Stimulated activated CD4-positive, alpha-beta T cell treated with anti-CD3 and anti-CD28 coated beads, Interleukin-12 subunit alpha, Interleukin-12 subunit beta, amount 100 ng/mL, for 4 hours (primary cell): ENCODE data around the gene C19orf12.
"Not testable (repeated sequence)": the region's sequence is repeated elsewhere in the genome, so short reads cannot be mapped to it uniquely, and the experiment has no call there.

ENCODE experiments used
- DNase-seq: peaks from one replicate; pipeline ENCODE4 v3.0.0-alpha.2; 2020

The C19orf12 gene

DNA sequence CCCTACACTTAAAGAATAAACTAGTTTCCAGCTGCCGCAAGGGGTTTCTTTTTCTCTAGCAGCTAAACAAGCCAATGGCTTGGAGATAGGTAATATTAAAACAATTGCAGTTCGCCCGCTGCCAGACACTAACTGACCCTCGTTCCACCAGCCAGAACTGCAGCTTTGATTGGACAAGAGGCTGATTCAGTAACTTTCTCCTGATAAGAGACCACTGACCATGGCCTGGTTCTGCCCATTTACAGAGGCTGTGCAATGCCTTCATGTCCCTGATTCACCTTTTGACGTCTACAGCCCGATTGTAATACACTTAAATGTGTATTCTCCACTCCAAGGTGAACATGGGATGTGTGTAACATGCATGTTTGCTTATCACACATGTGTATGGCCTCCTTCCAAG lies 12.8 kb upstream of the C19orf12 start:
- no peak for DNase-seq

DNA sequence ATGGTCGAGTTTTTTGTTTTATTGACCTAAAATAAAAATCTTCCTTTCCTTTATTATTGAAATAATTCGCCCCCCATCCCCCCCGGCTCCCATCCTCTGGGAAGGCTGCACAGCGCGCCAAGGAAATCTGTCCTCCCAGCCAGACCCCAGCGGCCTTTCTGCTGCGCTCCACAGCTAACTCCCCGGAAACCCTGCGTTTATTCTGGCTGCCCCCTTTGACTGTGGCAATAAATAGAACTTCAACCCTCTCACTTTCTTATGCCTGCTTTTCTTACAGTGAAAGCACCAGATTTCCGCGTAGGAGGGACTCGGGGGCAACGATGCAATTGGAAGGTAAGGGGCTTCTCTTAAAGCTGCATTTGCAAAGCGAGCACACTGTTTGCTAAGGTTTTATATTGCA lies 9.7 kb upstream of the C19orf12 start:
- DNase-seq = no peak

DNA sequence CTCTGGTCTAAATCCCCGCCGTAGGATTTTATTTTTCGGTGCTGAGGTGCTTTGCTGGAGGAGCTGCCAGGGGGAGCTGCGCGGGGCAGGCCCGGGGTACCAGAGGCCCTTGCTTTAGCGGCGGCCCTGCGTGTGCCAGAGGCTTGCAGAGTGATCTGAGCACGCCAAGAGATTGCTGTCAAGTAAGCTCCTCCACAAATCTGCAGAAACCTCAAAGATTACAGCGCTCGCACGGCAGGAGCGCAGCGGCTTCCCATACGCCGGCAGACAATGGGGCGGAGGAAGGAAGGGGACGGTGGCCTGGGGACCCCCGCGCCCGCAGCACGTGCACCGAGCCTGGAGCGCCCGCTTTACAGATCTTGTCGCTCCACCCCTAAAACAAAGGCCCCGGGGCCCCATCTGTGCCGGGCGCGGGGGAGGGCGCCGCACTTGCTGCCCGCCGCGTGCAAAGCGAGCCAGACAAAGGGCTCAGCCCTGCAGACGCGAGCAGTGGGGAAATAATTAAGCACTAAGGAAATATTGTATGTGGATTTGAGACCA lies 9.1 kb upstream of the C19orf12 start:
- DNase-seq = peak; percentile 33

DNA sequence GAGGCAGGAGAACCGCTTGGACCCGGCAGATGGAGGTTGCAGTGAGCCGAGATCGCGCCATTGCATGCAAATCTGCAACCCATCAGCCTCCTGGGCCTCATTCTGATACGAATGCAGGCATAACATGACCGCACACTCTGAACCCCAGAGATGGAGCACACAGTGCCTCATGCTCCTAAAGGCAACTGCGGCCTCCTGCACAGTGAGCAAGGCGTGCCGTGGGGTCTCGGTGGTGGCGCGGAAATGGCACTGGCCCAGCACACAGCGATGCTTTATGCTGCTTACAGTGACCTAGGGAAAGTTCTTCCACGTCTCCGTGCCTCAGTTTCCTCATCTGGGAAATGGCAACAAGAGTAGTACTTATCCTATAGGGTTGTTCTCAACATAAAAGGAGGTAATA lies 2.0 kb upstream of the C19orf12 start:
- no peak for DNase-seq

DNA sequence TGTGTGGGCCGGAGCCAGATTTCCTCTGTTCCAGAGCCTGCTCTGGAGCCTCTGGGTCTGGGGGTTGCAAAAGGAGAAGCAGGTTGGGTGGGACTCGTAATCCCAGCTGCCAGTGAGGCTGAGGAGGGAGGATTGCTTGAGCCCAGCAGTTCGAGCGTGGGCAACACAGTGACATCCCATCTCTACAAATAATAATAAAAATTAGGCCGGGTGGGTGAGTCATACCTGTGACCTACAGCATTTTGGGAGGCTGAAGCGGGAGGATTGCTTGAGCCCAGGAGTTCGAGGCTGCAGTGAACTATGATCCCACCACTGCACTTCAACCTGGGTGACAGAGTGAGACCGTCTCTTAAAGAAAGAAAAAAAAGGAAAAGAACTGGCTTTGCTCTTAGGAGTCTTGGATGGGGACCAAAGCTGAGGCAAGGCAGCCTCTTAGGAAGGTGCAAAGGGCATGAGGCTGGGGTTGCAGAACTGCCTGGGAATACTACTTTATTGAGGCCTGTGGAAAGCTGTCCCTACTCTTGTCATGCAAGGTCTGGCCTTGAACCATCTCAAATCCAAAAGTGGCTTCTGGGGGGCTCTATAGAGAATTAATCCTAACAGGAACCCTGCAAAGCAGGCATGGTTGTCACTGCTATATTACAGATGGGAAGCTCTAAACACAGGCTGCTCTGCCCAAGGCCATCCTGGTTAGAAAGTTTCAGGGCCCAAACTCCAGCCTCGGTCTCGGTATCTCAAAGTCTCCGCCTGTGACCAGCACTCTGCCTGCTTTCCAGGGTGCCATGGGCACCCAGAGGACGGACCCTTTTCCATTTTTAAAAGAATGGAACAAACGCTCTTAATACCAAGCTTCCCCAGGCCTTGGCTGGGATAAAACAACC lies 880 bp upstream of the C19orf12 start:
- no peak for DNase-seq

DNA sequence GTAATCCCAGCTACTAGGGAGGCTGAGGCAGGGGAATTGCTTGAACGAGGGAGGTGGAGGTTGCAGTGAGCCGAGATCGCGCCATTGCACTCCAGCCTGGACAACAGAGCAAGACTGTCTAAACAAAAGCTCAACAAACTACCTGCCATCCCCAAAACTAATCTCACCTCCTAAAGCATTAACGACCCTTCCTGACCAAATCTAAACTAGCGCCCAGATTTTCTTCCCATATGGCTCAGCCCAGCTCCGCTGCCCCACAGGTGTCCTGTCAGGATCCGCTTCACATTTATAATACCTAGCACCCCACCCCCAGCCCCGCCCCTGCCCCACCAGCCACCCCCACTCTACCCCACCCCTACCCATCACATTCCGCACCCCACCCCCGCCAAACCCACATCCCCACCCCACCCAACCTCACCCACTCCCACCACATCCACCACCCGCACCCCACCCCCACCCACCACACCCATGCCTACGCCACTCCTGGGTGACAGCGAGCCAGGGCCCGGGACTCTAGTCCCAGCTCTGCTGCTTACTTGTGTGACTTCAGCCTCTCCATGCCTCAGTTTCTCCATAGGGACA lies 599 bp downstream of the C19orf12 start:
- no peak for DNase-seq

DNA sequence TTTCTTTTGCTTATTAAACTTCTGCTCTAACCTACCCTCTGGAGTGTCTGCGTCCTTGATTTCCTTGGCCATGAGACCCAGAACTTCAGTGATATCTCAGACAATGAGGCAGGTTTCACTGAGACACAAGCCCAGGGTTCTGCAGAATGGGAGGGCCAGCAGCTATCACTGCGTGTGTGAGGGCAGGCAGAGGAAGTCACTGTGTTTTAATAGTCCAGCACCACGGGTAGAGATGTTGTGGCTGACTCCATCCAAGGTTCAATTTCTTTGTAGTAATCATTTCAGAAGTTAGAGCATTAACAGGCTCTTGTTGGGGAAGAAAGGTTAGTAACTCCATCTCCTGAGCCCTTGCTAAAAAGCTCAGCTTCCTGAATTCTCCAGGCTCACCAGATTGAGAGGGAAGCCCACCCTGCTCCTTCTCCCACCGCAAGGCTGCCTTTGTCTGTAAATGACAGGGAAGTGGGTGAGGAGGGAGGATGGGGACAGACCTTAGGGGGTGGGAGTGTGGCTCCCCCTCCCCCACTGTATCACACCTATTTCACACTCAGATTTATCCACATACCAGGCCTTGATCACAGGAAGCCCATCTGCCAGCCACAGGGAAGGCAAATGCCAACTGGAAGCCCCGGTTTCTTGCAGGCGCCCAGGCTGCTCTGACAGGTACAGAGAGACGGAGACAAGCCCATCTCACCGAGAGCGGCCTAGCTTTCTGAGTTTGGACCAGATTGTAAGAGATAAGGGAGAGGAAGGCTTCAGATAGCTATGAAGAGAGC lies 2.1 kb downstream of the C19orf12 start:
- no peak for DNase-seq

DNA sequence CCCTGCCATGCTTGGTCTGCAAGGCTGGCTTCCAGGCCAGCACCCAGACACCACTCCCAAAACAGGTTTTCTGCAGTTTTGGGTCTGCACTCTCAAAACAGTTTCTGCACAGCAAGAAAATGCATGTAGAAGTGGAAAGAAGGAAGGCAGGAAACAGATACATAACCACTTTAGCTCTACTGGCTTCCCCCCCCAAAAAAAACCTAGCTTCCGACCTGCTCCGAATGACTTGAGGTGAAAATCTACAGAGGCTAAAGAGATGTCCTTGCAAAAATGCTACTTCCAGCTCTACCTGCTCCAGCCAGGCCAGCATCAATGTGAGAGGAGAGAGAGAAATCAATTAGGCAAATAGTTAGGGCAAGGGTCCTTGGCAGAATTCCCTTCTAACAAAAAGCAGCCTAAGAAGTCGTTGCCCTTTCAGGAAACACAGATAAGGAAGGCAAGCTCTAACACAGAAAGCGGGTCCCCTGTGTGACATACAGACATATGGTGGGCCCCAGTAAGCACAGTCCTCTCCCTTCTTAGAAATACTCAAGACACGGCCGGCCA lies 3.4 kb downstream of the C19orf12 start:
- DNase-seq = no peak

DNA sequence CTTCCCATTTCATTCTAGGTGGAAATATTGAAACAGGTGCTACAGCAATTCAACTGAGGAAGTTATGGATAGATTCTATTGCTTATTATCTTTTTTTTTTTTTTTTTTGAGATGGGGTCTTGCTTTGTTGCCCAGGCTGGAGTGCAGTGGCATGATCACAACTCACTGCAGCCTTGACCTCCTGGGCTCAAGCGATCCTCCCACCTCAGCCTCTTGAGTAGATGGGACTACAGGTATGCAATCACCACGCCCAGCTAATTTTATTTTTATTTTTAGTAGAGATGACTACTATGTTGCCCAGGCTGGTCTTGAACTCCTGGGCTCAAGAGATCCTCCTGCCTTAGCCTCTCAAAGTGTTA lies 5.6 kb downstream of the C19orf12 start:
- not testable (repeated sequence) for DNase-seq

DNA sequence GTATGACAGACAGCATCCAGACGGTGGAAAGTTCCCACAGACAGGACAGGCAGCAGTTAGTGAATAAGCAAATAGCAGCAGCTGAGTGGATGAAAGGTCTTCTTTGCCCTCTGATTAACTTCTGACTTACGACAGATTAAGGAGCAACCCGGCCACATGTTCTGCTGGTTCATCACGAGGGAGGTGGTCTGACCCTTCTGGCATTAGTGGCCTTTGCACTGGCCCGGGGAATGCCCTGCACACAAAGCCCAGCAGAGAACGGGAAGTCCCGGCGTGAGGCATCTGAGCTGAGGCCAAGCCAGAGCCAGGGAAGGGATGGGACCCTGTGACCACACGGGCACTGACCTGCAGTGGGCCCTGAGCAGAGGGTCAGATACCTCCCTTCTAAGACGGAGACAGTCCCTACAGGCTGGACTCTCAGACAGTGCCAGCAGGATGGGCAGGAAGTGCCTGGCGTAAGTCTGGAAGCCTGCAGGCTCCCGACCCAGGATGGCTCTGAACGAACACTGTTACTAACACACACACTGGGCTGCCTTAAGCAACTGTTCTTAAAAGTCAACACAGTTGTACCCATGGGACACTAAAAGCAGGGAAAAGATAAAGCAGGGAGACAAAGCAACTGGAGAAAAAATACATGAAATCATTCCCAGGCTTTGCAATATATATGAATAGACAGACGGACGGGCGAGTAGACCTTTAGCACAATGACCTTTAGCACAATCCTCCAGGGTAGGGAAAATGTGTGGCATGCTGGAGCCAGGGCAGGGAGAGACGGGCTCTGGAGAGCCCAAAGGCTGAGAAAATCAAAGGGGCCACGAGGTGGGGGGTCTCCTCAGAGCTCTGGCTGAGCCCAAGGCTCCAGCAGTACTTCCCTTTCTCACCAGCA lies 6.3 kb downstream of the C19orf12 start:
- DNase-seq = no peak

DNA sequence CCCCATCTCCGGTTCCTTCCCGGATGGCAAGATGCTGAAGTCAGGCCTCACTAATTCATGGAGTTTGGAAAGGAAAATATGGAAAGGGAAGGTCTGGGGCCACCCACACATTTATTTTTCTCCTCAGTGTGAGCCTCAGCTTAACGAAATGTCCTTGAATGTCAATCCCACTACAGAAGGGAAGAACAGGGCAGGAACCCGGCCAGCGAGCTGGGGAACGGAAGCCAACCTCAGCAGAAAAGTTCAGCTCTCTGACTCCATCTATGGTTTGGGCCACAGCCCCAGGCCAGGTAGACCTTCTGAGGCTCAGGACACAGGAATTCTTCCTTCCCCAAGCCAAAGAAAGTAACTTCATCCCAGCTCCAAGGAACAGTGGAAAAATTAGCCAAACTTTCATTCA lies 8.4 kb downstream of the C19orf12 start:
- no peak for DNase-seq

DNA sequence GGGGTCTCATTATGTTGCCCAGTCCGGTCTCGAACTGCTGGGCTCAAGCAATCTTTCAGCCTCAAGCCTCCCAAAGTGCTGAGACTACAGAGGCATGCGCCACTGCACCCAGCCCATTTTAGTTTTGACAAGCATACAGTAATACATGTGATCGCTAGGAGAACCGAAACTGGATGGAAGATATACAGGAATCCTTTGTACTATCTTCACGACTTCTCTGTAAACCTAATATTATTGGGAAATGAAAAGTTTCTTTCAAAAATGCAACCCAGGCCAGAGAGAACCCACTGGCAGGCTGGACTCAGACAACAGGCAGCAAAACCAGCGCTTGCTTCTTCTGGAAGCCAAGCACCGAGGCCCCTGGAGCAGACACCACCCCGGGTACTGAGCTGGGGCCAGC lies 9.4 kb downstream of the C19orf12 start:
- DNase-seq = no peak

DNA sequence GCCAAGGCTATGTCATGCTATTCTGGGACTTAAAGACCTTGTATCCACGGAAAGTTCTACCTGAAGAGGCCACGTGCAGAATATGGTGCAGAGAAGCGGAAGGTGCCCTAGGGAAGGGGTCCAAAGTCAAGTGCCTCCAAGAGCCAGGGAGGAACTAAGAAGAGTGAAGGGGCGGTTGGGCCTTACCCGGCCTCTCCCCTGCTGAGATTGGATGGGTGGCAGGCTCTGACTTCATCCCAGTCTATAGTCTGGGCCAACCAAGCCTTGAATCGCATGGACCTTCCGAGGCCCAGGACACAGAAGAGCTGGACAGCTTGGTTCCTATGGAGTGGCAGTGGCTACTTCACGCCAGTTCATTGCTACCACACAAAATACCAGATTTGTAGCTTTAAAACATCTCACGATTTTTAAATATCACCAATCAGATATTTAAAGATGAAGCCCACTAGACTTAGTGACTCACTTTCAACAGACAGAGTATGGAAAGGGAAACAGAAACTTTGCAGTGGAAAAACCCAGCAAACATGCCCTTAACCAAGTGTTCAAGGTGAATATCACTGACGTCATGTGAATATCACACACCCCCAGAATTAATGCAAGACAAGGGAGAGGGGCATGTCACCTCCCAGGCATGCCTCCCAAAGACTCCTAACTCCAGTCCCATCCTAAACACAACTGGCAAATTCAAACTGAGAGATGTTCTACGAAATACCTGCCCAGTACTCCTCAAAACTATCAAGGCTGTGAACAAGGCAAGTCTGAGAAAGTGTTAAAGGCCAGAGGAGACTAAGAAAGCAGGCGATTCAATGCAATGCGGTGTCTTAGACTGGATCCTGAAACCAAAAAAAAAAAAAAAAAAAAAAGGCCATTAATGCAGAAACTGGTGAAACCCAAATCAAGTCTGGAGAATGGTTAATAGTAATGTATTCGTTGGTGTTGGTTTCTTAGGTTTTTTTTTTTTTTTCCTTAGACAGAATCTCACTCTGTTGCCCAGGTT lies 10.2 kb downstream of the C19orf12 start:
- DNase-seq = no peak

DNA sequence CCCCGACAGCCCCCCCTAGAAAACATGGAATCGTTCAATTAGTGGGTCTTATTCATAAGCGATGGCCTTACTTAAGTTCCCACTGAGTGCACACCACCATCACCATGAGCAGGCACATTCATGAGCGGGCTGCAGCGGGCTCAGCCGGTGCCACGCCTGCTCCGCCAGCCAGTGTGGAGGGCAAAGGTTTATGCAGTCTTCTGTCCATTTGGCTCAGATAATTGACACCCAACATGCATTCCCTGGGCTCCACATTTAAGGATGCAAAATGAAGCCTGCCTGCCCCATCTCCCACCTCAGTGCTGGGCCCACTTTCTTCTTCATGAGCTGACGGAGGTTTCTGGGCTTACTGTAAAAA lies 12.1 kb downstream of the C19orf12 start:
- no peak for DNase-seq

DNA sequence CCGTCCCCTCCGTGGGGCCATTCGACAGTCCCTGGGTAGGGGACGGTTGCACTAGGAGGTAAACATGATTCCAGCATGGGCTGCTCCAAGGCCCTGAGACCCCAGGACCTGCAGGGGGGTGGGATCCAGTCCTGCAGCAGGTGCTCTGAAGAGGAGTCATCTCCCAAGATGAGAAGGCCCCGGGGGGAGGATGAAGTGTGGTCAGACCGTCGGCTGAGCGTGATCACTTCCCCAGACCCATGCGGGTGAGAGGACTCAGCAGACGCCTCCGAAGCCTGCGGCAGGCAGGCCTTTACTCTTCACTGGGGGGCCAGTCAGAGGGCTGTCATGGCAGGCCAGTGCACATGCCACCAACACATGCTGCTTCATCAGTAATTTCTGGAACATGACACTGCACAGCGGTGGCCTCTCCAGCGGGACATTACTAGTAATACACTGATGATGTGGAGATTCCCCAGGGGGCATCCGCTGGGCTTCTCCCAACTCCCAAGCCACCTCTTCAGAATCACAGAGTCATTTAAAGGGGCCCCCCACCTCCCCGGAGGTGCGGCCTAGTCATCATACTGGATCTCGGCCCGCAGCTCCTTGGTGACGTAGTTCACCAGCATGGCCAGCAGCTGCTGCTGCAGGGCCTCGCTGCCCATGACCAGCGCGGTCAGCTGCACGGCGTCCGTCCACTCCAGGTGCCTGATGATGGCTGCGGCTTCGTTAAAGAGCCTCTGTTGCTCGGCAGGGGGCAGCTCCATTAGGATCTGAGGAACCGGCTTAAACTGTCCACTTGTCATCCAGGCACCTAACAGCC lies 12.7 kb downstream of the C19orf12 start:
- no peak for DNase-seq

DNA sequence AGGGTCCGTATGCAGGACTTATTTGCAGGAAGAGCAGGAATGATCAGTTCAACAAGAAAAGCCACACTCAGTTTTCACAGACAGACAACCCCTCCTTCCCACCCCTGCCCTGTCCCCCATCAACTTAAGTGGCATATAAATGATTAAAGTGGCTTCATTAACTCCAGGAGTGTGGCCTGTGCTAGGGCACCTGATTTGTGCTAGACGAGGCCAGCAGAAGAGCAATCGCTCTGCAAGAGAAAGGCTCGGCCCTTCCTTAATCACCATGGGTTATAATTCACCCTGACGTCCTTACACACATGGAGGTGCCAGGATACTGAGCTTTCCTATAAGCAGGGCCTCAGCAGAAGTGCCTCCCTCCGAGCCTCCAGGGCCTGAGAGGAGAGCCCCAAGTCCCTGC lies 14.6 kb downstream of the C19orf12 start:
- DNase-seq = no peak

DNA sequence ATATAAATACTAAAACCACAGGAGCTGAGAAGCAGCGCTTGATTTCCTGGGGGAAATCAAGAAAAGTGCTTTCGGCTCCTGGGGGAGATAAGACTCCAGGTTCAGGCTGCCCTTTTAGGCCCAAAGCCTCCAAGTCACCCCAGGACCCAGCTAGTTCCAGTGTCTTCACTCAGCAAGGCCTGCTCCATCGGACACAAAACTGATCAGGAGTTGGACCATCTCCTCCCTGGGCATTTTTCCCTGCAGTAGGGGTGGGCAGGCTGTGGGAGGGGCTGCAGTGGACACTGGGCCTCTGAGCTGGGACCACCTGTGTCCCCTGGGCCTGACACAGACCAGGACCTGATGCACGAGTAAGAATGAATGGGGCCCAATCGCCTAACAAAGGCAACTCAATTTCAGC lies 15.2 kb downstream of the C19orf12 start:
- DNase-seq = no peak

DNA sequence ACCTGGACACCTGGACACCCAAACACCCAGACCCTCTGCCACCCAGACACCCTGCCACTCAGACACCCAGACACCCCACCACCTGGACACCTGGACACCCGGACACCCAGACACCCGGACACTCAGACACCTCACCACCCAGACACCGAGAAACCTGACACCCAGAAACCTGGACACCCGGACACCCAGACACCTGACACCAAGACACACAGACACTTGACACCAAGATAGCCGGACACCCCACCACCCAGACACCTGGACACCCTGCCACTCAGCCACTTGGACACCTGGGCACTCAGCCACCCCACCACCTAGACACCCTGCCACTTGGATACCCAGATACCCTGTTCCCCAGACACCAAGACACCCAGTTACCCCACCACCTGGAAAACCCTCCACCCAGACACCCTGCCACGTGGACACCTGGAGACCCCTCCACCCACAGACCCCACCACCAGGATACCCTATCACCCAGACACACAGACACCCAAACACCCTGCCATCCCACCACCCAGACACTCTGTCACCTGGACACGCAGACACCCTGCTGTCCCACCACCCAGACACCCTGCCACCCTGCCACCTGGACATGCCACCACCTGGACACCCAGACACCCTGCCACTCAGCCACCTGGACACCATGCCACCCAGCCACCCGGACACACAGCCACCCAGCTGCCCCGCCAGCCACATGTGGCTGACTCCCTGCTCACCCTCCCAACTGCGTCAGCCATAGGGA lies 17.4 kb downstream of the C19orf12 start:
- DNase-seq = no peak

DNA sequence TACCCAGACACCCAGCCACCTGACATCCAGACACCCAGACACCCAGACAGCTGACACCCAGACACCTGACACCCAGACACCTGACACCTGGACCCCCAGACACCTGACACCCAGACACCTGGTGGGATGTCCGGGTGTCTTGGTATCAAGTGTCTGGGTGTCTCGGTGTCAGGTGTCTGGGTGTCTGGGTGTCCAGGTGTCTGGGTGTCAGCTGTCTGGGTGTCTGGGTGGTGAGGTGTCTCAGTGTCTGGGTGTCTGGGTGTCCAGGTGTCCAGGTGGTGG lies 18.6 kb downstream of the C19orf12 start:
- DNase-seq = no peak
